Activated CD8-positive, alpha-beta T cell treated with anti-CD3 and anti-CD28 coated beads for 36 hours (primary cell): ENCODE results near the gene IGSF3. TPM values are rescaled to one million over a fixed set of nuclear protein-coding genes. Genes with fewer than 3 reads are reported as not detected.
"Not testable (repeated sequence)": the region's sequence is repeated elsewhere in the genome, so short reads cannot be mapped to it uniquely, and the experiment has no call there.

Experiments
- ATAC-seq: fragments of 200-7000 bp; cut with Tn5 transposase; one replicate; pipeline ENCODE4 v1.10.0; 2021; ENCODE audit warnings: mild to moderate bottlenecking, moderate library complexity
- CTCF ChIA-PET: fragments of 350-600 bp; sonication (Branson Sonifier 250); formaldehyde crosslinking; loops from one replicate; lab custom pipeline; 2021; ENCODE audit warnings: antibody characterized with exemption; lab: Charles Lee
- POLR2A ChIA-PET: fragments of 350-600 bp; sonication (Branson Sonifier 250); formaldehyde crosslinking; loops from one replicate; lab custom pipeline; 2021; ENCODE audit warnings: antibody characterized with exemption; lab: Charles Lee
- DNase-seq: peaks from one replicate; pipeline ENCODE4 v3.0.0-alpha.2; 2020
- H3K27ac Mint-ChIP-seq: one replicate; pipeline ENCODE4 v1.8.0; 2021; ENCODE audit warnings: mild to moderate bottlenecking, mixed read lengths
- H3K27me3 Mint-ChIP-seq: one replicate; pipeline ENCODE4 v1.8.0; 2021; ENCODE audit warnings: mixed read lengths
- H3K36me3 Mint-ChIP-seq: one replicate; pipeline ENCODE4 v1.8.0; 2021; ENCODE audit warnings: low read depth, mixed read lengths
- H3K4me1 Mint-ChIP-seq: one replicate; pipeline ENCODE4 v1.8.0; 2021; ENCODE audit warnings: low read depth, mixed read lengths
- H3K4me3 Mint-ChIP-seq: one replicate; pipeline ENCODE4 v1.8.0; 2021; ENCODE audit warnings: mild to moderate bottlenecking, moderate library complexity, mixed read lengths
- H3K9me3 Mint-ChIP-seq: one replicate; pipeline ENCODE4 v1.8.0; 2021; ENCODE audit warnings: mixed read lengths
- CTCF ChIP-seq: fragments of 200-600 bp; IDR thresholded peaks from one replicate; pipeline ENCODE4 v1.8.0; 2022; ENCODE audit warnings: antibody characterized with exemption, mild to moderate bottlenecking
- intact Hi-C: fragments of 100-400 bp; cut with micrococcal nuclease; formaldehyde crosslinking; loops from one replicate; pipeline ENCODE4 v1.10.0; 2022
- total RNA-seq, 2 experiments: library from RNA; stranded (reverse); gene quantifications; one replicate each; pipeline ENCODE4 v1.2.3, GENCODE V29; 2021

Gene IGSF3
- total RNA-seq, 2 experiments from 2014 or later: 0.54 to 0.72 TPM

GRCh38 chr1:116663821-116664220 is 3.7 kb downstream of the IGSF3 start:
- no peak overlapping the region for H3K27ac Mint-ChIP-seq
- peaks cover 43% of the 10 kb centered on the region for H3K27me3 Mint-ChIP-seq
- intact Hi-C loops: no loop called here
- H3K4me1 Mint-ChIP-seq: peaks cover 9% of the 10 kb centered on the region
- DNase-seq (no peak), ATAC-seq (no peak)
- no peak for TF ChIP-seq CTCF
- ChIA-PET POLR2A (no interaction called here), CTCF (interaction anchor here (0.6 kb wide), 1 partner anchor 160 kb away, joined by 4 read pairs; no protein-coding TSS in a partner anchor)
- H3K36me3 Mint-ChIP-seq: no peaks in the 10 kb centered on the region
- no peak overlapping the region for H3K4me3 Mint-ChIP-seq
- H3K9me3 Mint-ChIP-seq: no peaks in the 10 kb centered on the region

GRCh38 chr1:116661633-116662032 is 5.9 kb downstream of the IGSF3 start:
- ChIA-PET CTCF (interaction anchor here (3.4 kb wide), 1 partner anchor 11 kb away, joined by 18 read pairs; no protein-coding TSS in a partner anchor), POLR2A (interaction anchor here (1.3 kb wide), 2 partner anchors 21 to 78 kb away, joined by 3 to 4 read pairs; no protein-coding TSS in a partner anchor)
- Mint-ChIP-seq H3K27ac (no peak overlapping the region), H3K36me3 (no peaks in the 10 kb centered on the region), H3K4me1 (peaks cover 8% of the 10 kb centered on the region), H3K9me3 (no peaks in the 10 kb centered on the region), H3K4me3 (no peak overlapping the region), H3K27me3 (peaks cover 33% of the 10 kb centered on the region)
- TF ChIP-seq CTCF: no peak
- DNase-seq: no peak
- no peak for ATAC-seq
- intact Hi-C loops: no loop called here

GRCh38 chr1:116658645-116659044 is 8.9 kb downstream of the IGSF3 start:
- H3K36me3 Mint-ChIP-seq, H3K4me3 Mint-ChIP-seq, intact Hi-C loops, H3K9me3 Mint-ChIP-seq, ATAC-seq, DNase-seq, CTCF ChIA-PET, H3K4me1 Mint-ChIP-seq, H3K27ac Mint-ChIP-seq, POLR2A ChIA-PET: not testable (repeated sequence)
- H3K27me3 Mint-ChIP-seq: peaks cover 10% of the 10 kb centered on the region

GRCh38 chr1:116657836-116658235 is 9.7 kb downstream of the IGSF3 start:
- CTCF ChIA-PET, H3K36me3 Mint-ChIP-seq, DNase-seq, H3K9me3 Mint-ChIP-seq, ATAC-seq, POLR2A ChIA-PET, H3K4me3 Mint-ChIP-seq, intact Hi-C loops, H3K4me1 Mint-ChIP-seq, H3K27ac Mint-ChIP-seq: not testable (repeated sequence)
- peaks cover 10% of the 10 kb centered on the region for H3K27me3 Mint-ChIP-seq

GRCh38 chr1:116654351-116654750 is 13.2 kb downstream of the IGSF3 start:
- peaks cover 15% of the 10 kb centered on the region for H3K27me3 Mint-ChIP-seq
- no peaks in the 10 kb centered on the region for H3K9me3 Mint-ChIP-seq
- H3K27ac Mint-ChIP-seq: no peak overlapping the region
- intact Hi-C loops: no loop called here
- TF ChIP-seq CTCF: no peak
- ChIA-PET POLR2A (no interaction called here), CTCF (no interaction called here)
- ATAC-seq (no peak), DNase-seq (no peak)
- H3K4me1 Mint-ChIP-seq: no peaks in the 10 kb centered on the region
- no peaks in the 10 kb centered on the region for H3K36me3 Mint-ChIP-seq
- no peak overlapping the region for H3K4me3 Mint-ChIP-seq

- ATAC-seq, H3K9me3 Mint-ChIP-seq, H3K4me3 Mint-ChIP-seq, H3K4me1 Mint-ChIP-seq, H3K36me3 Mint-ChIP-seq, H3K27ac Mint-ChIP-seq, intact Hi-C loops, POLR2A ChIA-PET, DNase-seq, CTCF ChIA-PET: not testable (repeated sequence)
- peaks cover 17% of the 10 kb centered on the region for H3K27me3 Mint-ChIP-seq
These were observed 14.9 kb downstream of the IGSF3 start for GRCh38 chr1:116652598-116652997.

- H3K27me3 Mint-ChIP-seq: peaks cover 20% of the 10 kb centered on the region
- H3K4me1 Mint-ChIP-seq, H3K4me3 Mint-ChIP-seq, H3K9me3 Mint-ChIP-seq, POLR2A ChIA-PET, H3K27ac Mint-ChIP-seq, CTCF ChIA-PET, DNase-seq, ATAC-seq, intact Hi-C loops, H3K36me3 Mint-ChIP-seq: not testable (repeated sequence)
These were observed 16.8 kb downstream of the IGSF3 start for GRCh38 chr1:116650781-116651180.

GRCh38 chr1:116649041-116649440 is 18.5 kb downstream of the IGSF3 start:
- CTCF ChIA-PET, POLR2A ChIA-PET, intact Hi-C loops, H3K9me3 Mint-ChIP-seq, H3K36me3 Mint-ChIP-seq, DNase-seq, H3K4me1 Mint-ChIP-seq, H3K4me3 Mint-ChIP-seq, ATAC-seq, H3K27ac Mint-ChIP-seq: not testable (repeated sequence)
- peaks cover 20% of the 10 kb centered on the region for H3K27me3 Mint-ChIP-seq

GRCh38 chr1:116648325-116648724 is 19.2 kb downstream of the IGSF3 start:
- not testable (repeated sequence) for H3K4me3 Mint-ChIP-seq

GRCh38 chr1:116647186-116647585 is 20.3 kb downstream of the IGSF3 start:
- H3K4me3 Mint-ChIP-seq, DNase-seq, H3K27ac Mint-ChIP-seq, ATAC-seq, CTCF ChIA-PET, H3K4me1 Mint-ChIP-seq, POLR2A ChIA-PET, H3K36me3 Mint-ChIP-seq, intact Hi-C loops, H3K9me3 Mint-ChIP-seq: not testable (repeated sequence)
- H3K27me3 Mint-ChIP-seq: peaks cover 15% of the 10 kb centered on the region

More at GRCh38 chr1:116648325-116648724, 19.2 kb downstream of the IGSF3 start:
- POLR2A ChIA-PET, CTCF ChIA-PET, H3K36me3 Mint-ChIP-seq, ATAC-seq, H3K9me3 Mint-ChIP-seq, H3K4me1 Mint-ChIP-seq, intact Hi-C loops, H3K27ac Mint-ChIP-seq, DNase-seq: not testable (repeated sequence)
- H3K27me3 Mint-ChIP-seq: peaks cover 20% of the 10 kb centered on the region
